ENCODE results near the gene TMEM131.
"Not testable (repeated sequence)": the region's sequence is repeated elsewhere in the genome, so short reads cannot be mapped to it uniquely, and the experiment has no call there.

TMEM131 gene

GRCh38 chr2:97985998-97986397, 9.8 kb downstream of the TMEM131 start:
- no peak for DNase-seq

GRCh38 chr2:97983698-97984097, 12.1 kb downstream of the TMEM131 start:
- DNase-seq: no peak

- no peak for DNase-seq
Measured at GRCh38 chr2:97983134-97983533, 12.6 kb downstream of the TMEM131 start.

GRCh38 chr2:97982621-97983020, 13.1 kb downstream of the TMEM131 start:
- DNase-seq: no peak

GRCh38 chr2:97981961-97982360, 13.8 kb downstream of the TMEM131 start:
- no peak for DNase-seq

- DNase-seq: no peak
Measured at GRCh38 chr2:97979904-97980303, 15.8 kb downstream of the TMEM131 start.

GRCh38 chr2:97974471-97974870, 21.3 kb downstream of the TMEM131 start:
- DNase-seq: no peak

- no peak for DNase-seq
Measured at GRCh38 chr2:97970293-97971060, 25.3 kb downstream of the TMEM131 start.

- DNase-seq: no peak
Measured at GRCh38 chr2:97969081-97970067, 26.4 kb downstream of the TMEM131 start.

GRCh38 chr2:97967931-97968627, 27.7 kb downstream of the TMEM131 start:
- DNase-seq: no peak

- no peak for DNase-seq
Measured at GRCh38 chr2:97967216-97967592, 28.5 kb downstream of the TMEM131 start.

- no peak for DNase-seq
Measured at GRCh38 chr2:97966545-97967215, 29.1 kb downstream of the TMEM131 start.

- DNase-seq: no peak
Measured at GRCh38 chr2:97965116-97965515, 30.6 kb downstream of the TMEM131 start.

GRCh38 chr2:97963880-97964279, 31.9 kb downstream of the TMEM131 start:
- no peak for DNase-seq

GRCh38 chr2:97963079-97963406, 32.7 kb downstream of the TMEM131 start:
- no peak for DNase-seq

GRCh38 chr2:97961534-97961933, 34.2 kb downstream of the TMEM131 start:
- no peak for DNase-seq

- DNase-seq: no peak
Measured at GRCh38 chr2:97958184-97958583, 37.6 kb downstream of the TMEM131 start.

GRCh38 chr2:97957432-97958183, 38.1 kb downstream of the TMEM131 start:
- DNase-seq: no peak

GRCh38 chr2:97956753-97957152, 39.0 kb downstream of the TMEM131 start:
- DNase-seq: not testable (repeated sequence)

GRCh38 chr2:97953853-97954252, 41.9 kb downstream of the TMEM131 start:
- no peak for DNase-seq

GRCh38 chr2:97952357-97952756, 43.4 kb downstream of the TMEM131 start:
- DNase-seq: no peak

GRCh38 chr2:97951155-97951680, 44.5 kb downstream of the TMEM131 start:
- no peak for DNase-seq

All from activated CD8-positive, alpha-beta memory T cell treated with anti-CD3 and anti-CD28 coated beads for 24 hours (primary cell).